SK-N-MC (cell line): Measurements from ENCODE around the gene TRMU.

Source experiments
- DNase-seq: peaks from one replicate; pipeline ENCODE4 v3.0.0-alpha.2; 2011; ENCODE audit warnings: low read depth, low spot score
- H3K27ac ChIP-seq: fragments of 200-600 bp; sonication (generic); 2 replicates; pipeline ENCODE4 v1.5.1; 2016; ENCODE audit warnings: mixed run types
- H3K36me3 ChIP-seq: fragments of 200-600 bp; sonication (generic); 2 replicates; pipeline ENCODE4 v1.6.1; 2017; ENCODE audit warnings: antibody characterized with exemption, low read length, mixed read lengths; ENCODE audit not compliant: insufficient read depth
- H3K4me3 ChIP-seq: fragments of 200-600 bp; sonication (generic); 2 replicates; pipeline ENCODE4 v1.5.1; 2016
- H3K9ac ChIP-seq: fragments of 200-600 bp; sonication (generic); 2 replicates; pipeline ENCODE4 v1.8.0; 2017; ENCODE audit warnings: mixed run types, mixed read lengths; ENCODE audit not compliant: insufficient read length
- H3K9me3 ChIP-seq: fragments of 200-600 bp; sonication (generic); 2 replicates; pipeline ENCODE4 v1.6.1; 2017; ENCODE audit warnings: low read depth, mild to moderate bottlenecking, antibody characterized with exemption, low read length, moderate library complexity, mixed read lengths
- EZH2 ChIP-seq: fragments of 200-600 bp; sonication (generic); IDR thresholded peaks from one replicate; pipeline ENCODE4 v1.6.1; 2017; ENCODE audit warnings: antibody characterized with exemption
- FOXP2 ChIP-seq: optimal IDR thresholded peaks from 2 replicates; pipeline ENCODE3; 2011; ENCODE audit warnings: mild to moderate bottlenecking, moderate library complexity; ENCODE audit not compliant: insufficient read depth; ENCODE audit errors: extremely low read length, control extremely low read depth
- POLR2AphosphoS5 ChIP-seq: IDR thresholded peaks from 2 replicates; pipeline ENCODE4 v1.6.1; 2012; ENCODE audit warnings: mild to moderate bottlenecking, low read depth, low read length, borderline replicate concordance

TRMU gene

GRCh38 chr22:46362203-46362933 is 26.9 kb downstream of the TRMU start:
- no peaks in the 10 kb centered on the region for H3K9me3 ChIP-seq
- H3K27ac ChIP-seq = no peak overlapping the region
- H3K9ac ChIP-seq = no peak overlapping the region
- H3K4me3 ChIP-seq = no peak overlapping the region
- DNase-seq = no peak
- TF ChIP-seq EZH2 = no peak
- TF ChIP-seq FOXP2 = no peak
- no peak for TF ChIP-seq POLR2AphosphoS5
- H3K36me3 ChIP-seq = no peaks in the 10 kb centered on the region; the same call in 1 of the 2 replicates

- no peak for DNase-seq
- TF ChIP-seq FOXP2 (no peak), EZH2 (no peak), POLR2AphosphoS5 (no peak)
- no peaks in the 10 kb centered on the region for H3K36me3 ChIP-seq
- no peak overlapping the region for H3K4me3 ChIP-seq
- no peak overlapping the region for H3K9ac ChIP-seq
- no peak overlapping the region for H3K27ac ChIP-seq
- H3K9me3 ChIP-seq = no peaks in the 10 kb centered on the region
These were observed 27.5 kb downstream of the TRMU start for GRCh38 chr22:46362934-46363515.

GRCh38 chr22:46363611-46364321 is 28.3 kb downstream of the TRMU start:
- Histone ChIP-seq H3K27ac (no peak overlapping the region), H3K9ac (no peak overlapping the region), H3K9me3 (no peaks in the 10 kb centered on the region), H3K36me3 (no peaks in the 10 kb centered on the region), H3K4me3 (no peak overlapping the region)
- TF ChIP-seq EZH2 = no peak
- TF ChIP-seq POLR2AphosphoS5 = no peak
- TF ChIP-seq FOXP2 = no peak
- no peak for DNase-seq

- TF ChIP-seq FOXP2 = no peak
- no peak for TF ChIP-seq EZH2
- no peak for TF ChIP-seq POLR2AphosphoS5
- no peak for DNase-seq
- H3K9me3 ChIP-seq = no peaks in the 10 kb centered on the region
These were observed 29.0 kb downstream of the TRMU start for GRCh38 chr22:46364341-46365165.

GRCh38 chr22:46365166-46365624 is 29.7 kb downstream of the TRMU start:
- H3K9ac ChIP-seq = no peak overlapping the region
- H3K36me3 ChIP-seq = no peaks in the 10 kb centered on the region
- H3K27ac ChIP-seq = no peak overlapping the region
- DNase-seq = no peak
- TF ChIP-seq FOXP2 (no peak), POLR2AphosphoS5 (no peak), EZH2 (no peak)
- no peak overlapping the region for H3K4me3 ChIP-seq
- no peaks in the 10 kb centered on the region for H3K9me3 ChIP-seq

More at GRCh38 chr22:46364341-46365165, 29.0 kb downstream of the TRMU start:
- Histone ChIP-seq H3K27ac (no peak overlapping the region), H3K36me3 (no peaks in the 10 kb centered on the region), H3K9ac (no peak overlapping the region), H3K4me3 (no peak overlapping the region)

GRCh38 chr22:46366327-46366731 is 30.8 kb downstream of the TRMU start:
- no peaks in the 10 kb centered on the region for H3K9me3 ChIP-seq
- TF ChIP-seq POLR2AphosphoS5 (no peak), EZH2 (no peak), FOXP2 (no peak)
- H3K4me3 ChIP-seq = no peak overlapping the region
- H3K27ac ChIP-seq = no peak overlapping the region
- DNase-seq = no peak
- no peaks in the 10 kb centered on the region for H3K36me3 ChIP-seq
- no peak overlapping the region for H3K9ac ChIP-seq

- no peaks in the 10 kb centered on the region for H3K9me3 ChIP-seq
- TF ChIP-seq POLR2AphosphoS5 = no peak
- no peak for TF ChIP-seq FOXP2
- TF ChIP-seq EZH2 = no peak
- no peak overlapping the region for H3K4me3 ChIP-seq
- no peak for DNase-seq
- no peaks in the 10 kb centered on the region for H3K36me3 ChIP-seq
- no peak overlapping the region for H3K27ac ChIP-seq
- no peak overlapping the region for H3K9ac ChIP-seq
These were observed 31.5 kb downstream of the TRMU start for GRCh38 chr22:46366801-46367706.
